ENCODE data around the gene DHX58. TPM values are rescaled to one million over a fixed set of nuclear protein-coding genes. Genes with fewer than 3 reads are reported as not detected.

The DHX58 gene
- total RNA-seq, 1 experiment from 2014 or later, result 9.7 TPM

- CTCF ChIA-PET, result no interaction called here
- intact Hi-C loops (cut with micrococcal nuclease; ENCODE audit: unreplicated experiment), result no loop called here
- no peak for DNase-seq (ENCODE audit: low read depth, low spot score)
These were observed 47.3 kb downstream of the DHX58 start for GRCh38 chr17:42065201-42065600.

GRCh38 chr17:42062681-42063080, 49.8 kb downstream of the DHX58 start:
- intact Hi-C loops (cut with micrococcal nuclease; ENCODE audit: unreplicated experiment) (no loop called here), in situ Hi-C loops (cut with HindIII; ENCODE audit: low pct_unique_long_range_greater_than_20kb, low sequenced_read_pairs) (no loop called here)
- H3K4me1 ChIP-seq (ENCODE audit: control insufficient read depth, insufficient read depth, low read length), result peaks cover 6% of the 10 kb centered on the region; the same call in 1 of the 2 replicates
- TF ChIP-seq REST (IDR thresholded peaks at IDR 0.05; ENCODE audit: insufficient read depth in 1 of 2, low read depth in 2 of 2, low read length in 1 of 2) (no peak), TCF7L2 (IDR thresholded peaks at IDR 0.05; ENCODE audit: low read depth, low read length) (no peak), POLR2AphosphoS5 (IDR thresholded peaks at IDR 0.05; ENCODE audit: low read depth, low read length) (no peak), SIN3A (IDR thresholded peaks at IDR 0.05; ENCODE audit: borderline replicate concordance, insufficient read depth, low read depth, low read length) (no peak)
- no peak overlapping the region for H3K4me3 ChIP-seq (ENCODE audit: low read depth in 2 of 2, low read length in 2 of 2)
- ChIA-PET POLR2A (no interaction called here), CTCF (no interaction called here)
- no peaks in the 10 kb centered on the region for H3K9me3 ChIP-seq (ENCODE audit: control insufficient read depth, insufficient read depth, low read depth, low read length)
- no peaks in the 10 kb centered on the region for H3K36me3 ChIP-seq (ENCODE audit: control insufficient read depth, insufficient read depth, low read length)
- ATAC-seq, result no peak
- BruUV-seq (replicated peaks), result no TSS peak
- H3K27ac ChIP-seq (ENCODE audit: low read length), result no peak overlapping the region
- no peak for DNase-seq (ENCODE audit: low read depth, low spot score)
- no peaks in the 10 kb centered on the region for H3K27me3 ChIP-seq (ENCODE audit: control insufficient read depth, insufficient read depth, low read length)

More at GRCh38 chr17:42065201-42065600, 47.3 kb downstream of the DHX58 start:
- Histone ChIP-seq H3K9me3 (ENCODE audit: control insufficient read depth, insufficient read depth, low read depth, low read length) (no peaks in the 10 kb centered on the region), H3K4me1 (ENCODE audit: control insufficient read depth, insufficient read depth, low read length) (peaks cover 6% of the 10 kb centered on the region; the same call in 1 of the 2 replicates), H3K27me3 (ENCODE audit: control insufficient read depth, insufficient read depth, low read length) (no peaks in the 10 kb centered on the region), H3K27ac (ENCODE audit: low read length) (no peak overlapping the region), H3K4me3 (ENCODE audit: low read depth in 2 of 2, low read length in 2 of 2) (no peak overlapping the region), H3K36me3 (ENCODE audit: control insufficient read depth, insufficient read depth, low read length) (no peaks in the 10 kb centered on the region)
- in situ Hi-C loops (cut with HindIII; ENCODE audit: low pct_unique_long_range_greater_than_20kb, low sequenced_read_pairs), result no loop called here
- BruUV-seq (replicated peaks), result no TSS peak
- ATAC-seq, result no peak
- POLR2A ChIA-PET, result interaction anchor here (0.5 kb wide), 1 partner anchor 31 kb away, joined by 5 read pairs; no protein-coding TSS in a partner anchor
- no peak for TF ChIP-seq POLR2AphosphoS5 (IDR thresholded peaks at IDR 0.05; ENCODE audit: low read depth, low read length)
- no peak for TF ChIP-seq SIN3A (IDR thresholded peaks at IDR 0.05; ENCODE audit: borderline replicate concordance, insufficient read depth, low read depth, low read length)

DNA sequence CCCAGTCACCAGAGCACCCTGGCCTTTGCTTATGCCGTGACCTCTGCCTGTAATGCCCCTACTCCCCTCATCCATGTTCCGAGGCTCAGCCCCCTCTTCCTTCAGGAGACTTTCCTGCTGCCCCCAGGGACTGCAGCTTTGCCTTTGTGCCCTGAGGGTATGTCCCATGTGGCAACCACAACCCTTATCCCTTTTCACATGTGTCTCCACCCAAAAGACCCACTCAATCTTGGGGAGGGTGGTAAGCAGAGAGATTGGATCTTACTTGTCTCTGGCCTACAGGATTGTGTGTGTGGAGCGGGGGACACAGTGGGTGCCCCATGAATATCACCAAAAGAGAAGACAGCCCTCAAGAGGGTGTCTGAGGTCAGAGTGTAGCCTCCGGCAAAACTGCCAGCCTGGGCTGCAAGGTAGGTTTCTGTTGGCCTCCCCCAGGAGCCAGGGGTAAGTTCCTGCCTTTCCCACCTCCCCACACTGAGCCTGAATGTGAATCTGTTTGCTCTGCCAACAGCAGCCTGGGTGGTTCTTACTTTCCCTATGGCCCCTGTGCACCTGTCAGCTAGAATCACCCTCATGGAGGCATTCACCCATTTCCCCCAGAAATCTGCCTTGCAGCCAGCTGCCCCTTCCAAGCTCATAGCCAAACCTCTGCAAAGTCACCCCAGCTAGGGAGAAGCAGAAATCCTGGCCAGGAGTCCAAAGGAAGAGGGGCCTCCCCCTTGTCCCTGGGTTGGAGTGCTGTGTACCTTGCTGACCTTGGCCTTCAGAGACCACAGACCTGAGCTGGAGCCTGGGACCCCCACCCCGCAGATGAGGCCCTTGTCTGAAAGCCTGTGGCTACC, 50.6 kb downstream of the DHX58 start:
- H3K4me1 ChIP-seq (ENCODE audit: control insufficient read depth, insufficient read depth, low read length), result peaks cover 6% of the 10 kb centered on the region; the same call in 1 of the 2 replicates
- H3K27me3 ChIP-seq (ENCODE audit: control insufficient read depth, insufficient read depth, low read length), result no peaks in the 10 kb centered on the region
- H3K9me3 ChIP-seq (ENCODE audit: control insufficient read depth, insufficient read depth, low read depth, low read length), result no peaks in the 10 kb centered on the region
- ChIA-PET CTCF (no interaction called here), POLR2A (no interaction called here)
- 0 out of 2 replicates have a peak overlapping the region, but pooled peaks have one; percentile 12 for H3K27ac ChIP-seq (ENCODE audit: low read length)
- ATAC-seq, result no peak
- in situ Hi-C loops (cut with HindIII; ENCODE audit: low pct_unique_long_range_greater_than_20kb, low sequenced_read_pairs), result no loop called here
- no peak for TF ChIP-seq CTCF (IDR thresholded peaks at IDR 0.05)
- no peak for TF ChIP-seq SIN3A (IDR thresholded peaks at IDR 0.05; ENCODE audit: borderline replicate concordance, insufficient read depth, low read depth, low read length)
- TF ChIP-seq TCF7L2 (IDR thresholded peaks at IDR 0.05; ENCODE audit: low read depth, low read length), result no peak
- TF ChIP-seq REST (IDR thresholded peaks at IDR 0.05; ENCODE audit: insufficient read depth in 1 of 2, low read depth in 2 of 2, low read length in 1 of 2), result no peak
- no peak for TF ChIP-seq POLR2AphosphoS5 (IDR thresholded peaks at IDR 0.05; ENCODE audit: low read depth, low read length)
- BruUV-seq (replicated peaks), result no TSS peak
- DNase-seq (ENCODE audit: low read depth, low spot score), result no peak
- H3K4me3 ChIP-seq (ENCODE audit: low read depth in 2 of 2, low read length in 2 of 2), result no peak overlapping the region
- no peaks in the 10 kb centered on the region for H3K36me3 ChIP-seq (ENCODE audit: control insufficient read depth, insufficient read depth, low read length)
- intact Hi-C loops (cut with micrococcal nuclease; ENCODE audit: unreplicated experiment), result no loop called here
